ENCODE data around the gene TEKT5. TPM values are rescaled to one million over a fixed set of nuclear protein-coding genes. Genes with fewer than 3 reads are reported as not detected.

The TEKT5 gene
- total and polyA plus RNA-seq, 9 of the 15 experiments (the other 6 are each of a cell fraction or from before 2014, with no cell fraction given): 0.10 to 0.19 TPM; not detected in 7

- H4K20me1 ChIP-seq (replicated peaks; ENCODE audit: control insufficient read depth, insufficient read depth, low read length): no peaks in the 10 kb centered on the region
- H3K9ac ChIP-seq (ENCODE audit: insufficient read depth in 1 of 2, low read depth in 2 of 2, low read length in 2 of 2): no peak overlapping the region
- peaks cover 29 to 45% of the 10 kb centered on the region in 2 experiments for H3K27me3 ChIP-seq (ENCODE audit: control insufficient read depth in 2 of 2, insufficient read depth in 2 of 2, low read length in 2 of 2)
- no peak for FAIRE-seq
- no peaks in the 10 kb centered on the region for H3K79me2 ChIP-seq (ENCODE audit: control insufficient read depth, insufficient read depth, low read length)
- no peak overlapping the region for H2AFZ ChIP-seq (ENCODE audit: low read depth, low read length)
- H3K9me3 ChIP-seq (replicated peaks; ENCODE audit: control insufficient read depth, insufficient read depth, low read depth, low read length): no peaks in the 10 kb centered on the region
- ChIA-PET POLR2A (no interaction called here), CTCF (ENCODE audit: low intra/inter-chr PET ratio) (interaction anchor here (0.6 kb wide), 1 partner anchor 172 kb away, joined by 3 read pairs; no protein-coding TSS in a partner anchor)
- no peak for ATAC-seq
- intact Hi-C loops (cut with micrococcal nuclease): no loop called here
- TF ChIP-seq MAFF (IDR thresholded peaks at IDR 0.05; ENCODE audit: low read length): no peak
- no peak for TF ChIP-seq TCF7 (IDR thresholded peaks at IDR 0.05; ENCODE audit: borderline replicate concordance)
- TF ChIP-seq FOXP1 (CRISPR knock-in tag; IDR thresholded peaks at IDR 0.05): no peak
- TF ChIP-seq ETV5 (CRISPR knock-in tag; IDR thresholded peaks at IDR 0.05; ENCODE audit: low read depth): no peak
- no peak for TF ChIP-seq GABPB2 (CRISPR knock-in tag; conservative IDR thresholded peaks at IDR 0.05)
- no peak for TF ChIP-seq HMBOX1 (IDR thresholded peaks at IDR 0.05)
- no peak for TF ChIP-seq TFE3 (CRISPR knock-in tag; IDR thresholded peaks at IDR 0.05)
- H3K4me1 ChIP-seq (replicated peaks in 1 of 2; ENCODE audit: control insufficient read depth in 2 of 2, insufficient read depth in 2 of 2, low read length in 2 of 2): peaks cover 0 to 4% of the 10 kb centered on the region in 2 experiments; a peak in 2 of 5 replicates
- H3K9me1 ChIP-seq (ENCODE audit: control insufficient read depth, insufficient read depth, low read length): no peaks in the 10 kb centered on the region
- H3K36me3 ChIP-seq (ENCODE audit: control insufficient read depth, insufficient read depth, low read length): no peaks in the 10 kb centered on the region
- no peak overlapping the region for H3K27ac ChIP-seq (ENCODE audit: extremely low read depth, low read depth, low read length)
- in situ Hi-C loops (cut with MboI): no loop called here
- DNase-seq (ENCODE audit: extremely low read depth in 1 of 4, low spot score in 3 of 4): no peak
- no peak overlapping the region for H3K4me2 ChIP-seq (ENCODE audit: insufficient read depth, low read length)
- no peak overlapping the region for H3K4me3 ChIP-seq
- WGBS (ENCODE audit: insufficient coverage, low coverage, missing lambda C conversion rate): 12% methylated on average over 21 of the region's 21 CpGs
- BruUV-seq (replicated peaks): no TSS peak
Observed at GRCh38 chr16:10694306-10694705, 424 bp downstream of the TEKT5 start.
